WTC11 (cell line): ENCODE data around the gene C12orf43. TPM values are rescaled to one million over a fixed set of nuclear protein-coding genes. Genes with fewer than 3 reads are reported as not detected.

Source experiments
- ATAC-seq: fragments of 200-7000 bp; cut with Tn5 transposase; 2 replicates; pipeline ENCODE4 v1.10.0; 2021; ENCODE audit warnings: mild to moderate bottlenecking, moderate library complexity
- CTCF ChIA-PET: fragments of 300-600 bp; sonication (Branson Sonifier 250); formaldehyde crosslinking; loops from one replicate; lab custom pipeline; 2021; ENCODE audit warnings: antibody characterized with exemption; lab: Charles Lee
- POLR2A ChIA-PET: fragments of 350-600 bp; sonication (Branson Sonifier 250); formaldehyde crosslinking; loops from one replicate; lab custom pipeline; 2021; ENCODE audit warnings: antibody characterized with exemption; lab: Charles Lee
- DNase-seq: peaks from one replicate; pipeline ENCODE4 v3.0.0; 2021; ENCODE audit warnings: low spot score
- H3K27ac Mint-ChIP-seq: 2 replicates; pipeline ENCODE4 v1.8.0; 2021; ENCODE audit warnings: mixed read lengths
- H3K27me3 Mint-ChIP-seq: 2 replicates; pipeline ENCODE4 v1.8.0; 2021; ENCODE audit warnings: low read depth, mild to moderate bottlenecking, moderate library complexity, mixed read lengths
- H3K36me3 Mint-ChIP-seq: 2 replicates; pipeline ENCODE4 v1.8.0; 2021; ENCODE audit warnings: mixed read lengths
- H3K4me1 Mint-ChIP-seq: 2 replicates; pipeline ENCODE4 v1.8.0; 2022; ENCODE audit warnings: mixed read lengths
- H3K4me3 Mint-ChIP-seq: 2 replicates; pipeline ENCODE4 v1.8.0; 2021; ENCODE audit warnings: mild to moderate bottlenecking, moderate library complexity, mixed read lengths
- H3K9me3 Mint-ChIP-seq: 2 replicates; pipeline ENCODE4 v1.8.0; 2021; ENCODE audit warnings: mixed read lengths
- FOXJ3 ChIP-seq: sonication (generic); formaldehyde crosslinking; IDR thresholded peaks from 2 replicates; pipeline ENCODE4 v1.9.0; 2021; ENCODE audit warnings: missing genetic modification reagents, mild to moderate bottlenecking, borderline replicate concordance
- KAT7 ChIP-seq: sonication (generic); formaldehyde crosslinking; IDR thresholded peaks from 2 replicates; pipeline ENCODE4 v1.8.1; 2023; ENCODE audit warnings: missing genetic modification reagents, mild to moderate bottlenecking, borderline replicate concordance
- MYBL2 ChIP-seq: sonication (generic); formaldehyde crosslinking; IDR thresholded peaks from 2 replicates; pipeline ENCODE4 v1.8.1; 2023; ENCODE audit warnings: mild to moderate bottlenecking, moderate library complexity, missing genetic modification reagents
- NFATC4 ChIP-seq: fragments of 250-450 bp; sonication (Bioruptor Pico); IDR thresholded peaks from 2 replicates; pipeline ENCODE4 v1.9.0; 2021; ENCODE audit warnings: mild to moderate bottlenecking
- NFYB ChIP-seq: sonication (generic); formaldehyde crosslinking; conservative IDR thresholded peaks from 2 replicates; pipeline ENCODE4 v1.8.0; 2022; ENCODE audit warnings: low read depth, missing genetic modification reagents
- NR1H2 ChIP-seq: sonication (generic); formaldehyde crosslinking; IDR thresholded peaks from 2 replicates; pipeline ENCODE4 v1.9.0; 2021; ENCODE audit warnings: mild to moderate bottlenecking, moderate library complexity, missing genetic modification reagents
- NR2C2 ChIP-seq: sonication (generic); formaldehyde crosslinking; IDR thresholded peaks from 2 replicates; pipeline ENCODE4 v1.8.0; 2022; ENCODE audit warnings: mild to moderate bottlenecking, missing genetic modification reagents
- OVOL2 ChIP-seq: fragments of 250-450 bp; sonication (Bioruptor Pico); IDR thresholded peaks from 2 replicates; pipeline ENCODE4 v1.9.0; 2021; ENCODE audit warnings: mild to moderate bottlenecking, borderline replicate concordance
- ZBTB21 ChIP-seq: sonication (generic); formaldehyde crosslinking; IDR thresholded peaks from 2 replicates; pipeline ENCODE4 v1.8.1; 2023; ENCODE audit warnings: mild to moderate bottlenecking, missing genetic modification reagents, borderline replicate concordance
- ZNF317 ChIP-seq: sonication (generic); formaldehyde crosslinking; IDR thresholded peaks from 2 replicates; pipeline ENCODE4 v1.8.1; 2023; ENCODE audit warnings: low read depth, mild to moderate bottlenecking, moderate library complexity, missing genetic modification reagents, borderline replicate concordance
- total RNA-seq: library from RNA; stranded (reverse); gene quantifications from 3 replicates; pipeline ENCODE4 v1.2.3, GENCODE V29; 2021
- TF ChIP-seq, protein P1 (sequence below): sonication (generic); formaldehyde crosslinking; IDR thresholded peaks from 2 replicates; pipeline ENCODE4 v1.8.1; 2023; ENCODE audit warnings: mild to moderate bottlenecking, moderate library complexity, missing genetic modification reagents
- TF ChIP-seq, protein P2 (sequence below): sonication (generic); formaldehyde crosslinking; conservative IDR thresholded peaks from 2 replicates; pipeline ENCODE4 v1.8.1; 2022; ENCODE audit warnings: mild to moderate bottlenecking, missing genetic modification reagents
- TF ChIP-seq, protein P3 (sequence below): sonication (generic); formaldehyde crosslinking; IDR thresholded peaks from 2 replicates; pipeline ENCODE4 v1.8.0; 2023; ENCODE audit warnings: mild to moderate bottlenecking, missing genetic modification reagents
- TF ChIP-seq, protein P4 (sequence below): sonication (generic); formaldehyde crosslinking; IDR thresholded peaks from 2 replicates; pipeline ENCODE4 v1.8.1; 2022; ENCODE audit warnings: low read depth, mild to moderate bottlenecking, moderate library complexity, missing genetic modification reagents, borderline replicate concordance

Gene C12orf43
- total RNA-seq, 1 experiment from 2014 or later, result 20.7 TPM

DNA sequence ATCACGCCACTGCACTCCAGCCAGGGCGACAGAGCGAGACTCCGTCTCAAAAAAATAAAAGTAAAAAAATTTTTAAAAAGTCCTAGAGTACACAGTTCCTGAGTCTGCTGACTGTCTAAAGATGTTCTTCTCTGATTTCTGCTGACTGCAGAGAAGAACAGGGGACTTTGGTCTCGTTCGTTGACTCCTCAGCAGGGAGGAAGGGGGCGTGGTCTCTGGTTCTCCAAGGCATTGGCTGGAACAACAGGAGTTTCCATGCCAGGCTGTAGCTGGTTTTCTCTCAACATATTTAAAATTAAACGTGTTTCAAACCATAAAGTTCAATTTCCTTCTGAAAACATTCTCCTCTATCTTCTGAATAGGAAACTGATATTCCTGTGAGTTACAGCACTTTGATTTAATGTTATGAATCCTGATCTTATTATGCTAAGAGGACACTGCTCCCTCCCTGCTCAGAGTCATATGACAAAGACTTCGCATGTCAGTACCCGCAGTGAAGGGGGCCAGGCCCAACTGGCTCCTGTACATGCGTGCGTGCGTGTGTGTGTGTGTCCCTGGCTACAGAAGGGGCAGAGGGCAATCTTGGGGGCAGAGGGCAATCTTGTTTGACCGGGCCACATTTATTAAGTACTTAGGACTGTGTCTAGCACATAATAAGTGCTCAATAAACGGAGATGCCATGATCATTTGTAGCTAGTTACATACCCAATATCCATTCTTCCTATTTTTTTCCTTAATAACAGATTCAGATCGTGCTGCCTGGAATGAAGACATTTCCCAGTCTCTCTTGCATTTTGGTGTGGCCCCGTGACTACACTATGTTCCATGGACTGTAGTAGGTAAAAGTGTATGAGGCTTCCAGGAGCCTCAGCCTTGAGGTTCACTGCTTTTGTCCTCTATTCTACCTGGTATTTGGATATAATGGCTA, 54.4 kb downstream of the C12orf43 start (continued):
- TF ChIP-seq, protein P1, sequence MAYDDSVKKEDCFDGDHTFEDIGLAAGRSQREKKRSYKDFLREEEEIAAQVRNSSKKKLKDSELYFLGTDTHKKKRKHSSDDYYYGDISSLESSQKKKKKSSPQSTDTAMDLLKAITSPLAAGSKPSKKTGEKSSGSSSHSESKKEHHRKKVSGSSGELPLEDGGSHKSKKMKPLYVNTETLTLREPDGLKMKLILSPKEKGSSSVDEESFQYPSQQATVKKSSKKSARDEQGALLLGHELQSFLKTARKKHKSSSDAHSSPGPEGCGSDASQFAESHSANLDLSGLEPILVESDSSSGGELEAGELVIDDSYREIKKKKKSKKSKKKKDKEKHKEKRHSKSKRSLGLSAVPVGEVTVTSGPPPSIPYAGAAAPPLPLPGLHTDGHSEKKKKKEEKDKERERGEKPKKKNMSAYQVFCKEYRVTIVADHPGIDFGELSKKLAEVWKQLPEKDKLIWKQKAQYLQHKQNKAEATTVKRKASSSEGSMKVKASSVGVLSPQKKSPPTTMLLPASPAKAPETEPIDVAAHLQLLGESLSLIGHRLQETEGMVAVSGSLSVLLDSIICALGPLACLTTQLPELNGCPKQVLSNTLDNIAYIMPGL (CRISPR knock-in tag), result no peak
- no peak for TF ChIP-seq FOXJ3 (CRISPR knock-in tag)

DNA sequence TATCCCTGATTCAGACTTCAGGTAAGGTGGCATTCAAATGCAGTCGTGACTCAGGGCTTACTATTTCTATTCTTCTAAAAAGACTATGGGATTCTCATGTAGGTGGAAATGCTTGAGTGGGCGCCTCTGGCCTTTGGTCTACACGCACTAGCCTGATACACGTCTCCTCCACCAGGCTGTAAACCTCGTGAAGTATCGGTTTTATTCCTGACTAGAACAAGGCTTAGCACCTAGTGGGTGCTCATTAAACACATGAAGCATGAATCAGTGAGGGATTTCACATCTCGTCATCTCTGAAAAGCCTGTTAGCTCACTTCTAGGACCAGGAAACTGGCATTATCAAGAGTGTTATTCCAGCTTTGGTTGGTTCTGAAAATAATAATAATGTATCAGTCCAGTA, 55.6 kb downstream of the C12orf43 start:
- no peak for ATAC-seq
- Mint-ChIP-seq H3K27me3 (no peaks in the 10 kb centered on the region), H3K27ac (no peak overlapping the region)
- no peak for DNase-seq
- no peak for TF ChIP-seq KAT7 (CRISPR knock-in tag)
- TF ChIP-seq ZBTB21 (CRISPR knock-in tag), result no peak
- no peak for TF ChIP-seq NFATC4 (CRISPR knock-in tag)
- TF ChIP-seq ZNF317, result no peak
- TF ChIP-seq, protein P2, sequence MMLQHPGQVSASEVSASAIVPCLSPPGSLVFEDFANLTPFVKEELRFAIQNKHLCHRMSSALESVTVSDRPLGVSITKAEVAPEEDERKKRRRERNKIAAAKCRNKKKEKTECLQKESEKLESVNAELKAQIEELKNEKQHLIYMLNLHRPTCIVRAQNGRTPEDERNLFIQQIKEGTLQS (CRISPR knock-in tag), result no peak
- TF ChIP-seq NR2C2, result no peak
- TF ChIP-seq, protein P1 (CRISPR knock-in tag), result no peak
- TF ChIP-seq NFYB, result no peak
- TF ChIP-seq, protein P3, sequence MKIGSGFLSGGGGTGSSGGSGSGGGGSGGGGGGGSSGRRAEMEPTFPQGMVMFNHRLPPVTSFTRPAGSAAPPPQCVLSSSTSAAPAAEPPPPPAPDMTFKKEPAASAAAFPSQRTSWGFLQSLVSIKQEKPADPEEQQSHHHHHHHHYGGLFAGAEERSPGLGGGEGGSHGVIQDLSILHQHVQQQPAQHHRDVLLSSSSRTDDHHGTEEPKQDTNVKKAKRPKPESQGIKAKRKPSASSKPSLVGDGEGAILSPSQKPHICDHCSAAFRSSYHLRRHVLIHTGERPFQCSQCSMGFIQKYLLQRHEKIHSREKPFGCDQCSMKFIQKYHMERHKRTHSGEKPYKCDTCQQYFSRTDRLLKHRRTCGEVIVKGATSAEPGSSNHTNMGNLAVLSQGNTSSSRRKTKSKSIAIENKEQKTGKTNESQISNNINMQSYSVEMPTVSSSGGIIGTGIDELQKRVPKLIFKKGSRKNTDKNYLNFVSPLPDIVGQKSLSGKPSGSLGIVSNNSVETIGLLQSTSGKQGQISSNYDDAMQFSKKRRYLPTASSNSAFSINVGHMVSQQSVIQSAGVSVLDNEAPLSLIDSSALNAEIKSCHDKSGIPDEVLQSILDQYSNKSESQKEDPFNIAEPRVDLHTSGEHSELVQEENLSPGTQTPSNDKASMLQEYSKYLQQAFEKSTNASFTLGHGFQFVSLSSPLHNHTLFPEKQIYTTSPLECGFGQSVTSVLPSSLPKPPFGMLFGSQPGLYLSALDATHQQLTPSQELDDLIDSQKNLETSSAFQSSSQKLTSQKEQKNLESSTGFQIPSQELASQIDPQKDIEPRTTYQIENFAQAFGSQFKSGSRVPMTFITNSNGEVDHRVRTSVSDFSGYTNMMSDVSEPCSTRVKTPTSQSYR (CRISPR knock-in tag), result no peak
- TF ChIP-seq, protein P4, sequence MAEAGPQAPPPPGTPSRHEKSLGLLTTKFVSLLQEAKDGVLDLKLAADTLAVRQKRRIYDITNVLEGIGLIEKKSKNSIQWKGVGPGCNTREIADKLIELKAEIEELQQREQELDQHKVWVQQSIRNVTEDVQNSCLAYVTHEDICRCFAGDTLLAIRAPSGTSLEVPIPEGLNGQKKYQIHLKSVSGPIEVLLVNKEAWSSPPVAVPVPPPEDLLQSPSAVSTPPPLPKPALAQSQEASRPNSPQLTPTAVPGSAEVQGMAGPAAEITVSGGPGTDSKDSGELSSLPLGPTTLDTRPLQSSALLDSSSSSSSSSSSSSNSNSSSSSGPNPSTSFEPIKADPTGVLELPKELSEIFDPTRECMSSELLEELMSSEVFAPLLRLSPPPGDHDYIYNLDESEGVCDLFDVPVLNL (CRISPR knock-in tag), result no peak
- TF ChIP-seq MYBL2, result no peak
- no peak for TF ChIP-seq OVOL2 (CRISPR knock-in tag)
- TF ChIP-seq NR1H2 (CRISPR knock-in tag), result no peak
- TF ChIP-seq, all 79 proteins: peak for 0
- H3K4me1 Mint-ChIP-seq, result peaks cover 9% of the 10 kb centered on the region
- CTCF ChIA-PET, result interaction anchor here (1.4 kb wide), 1 partner anchor 44 kb away, joined by 4 read pairs; no protein-coding TSS in a partner anchor
- no peaks in the 10 kb centered on the region for H3K36me3 Mint-ChIP-seq
- POLR2A ChIA-PET, result no interaction called here
- H3K4me3 Mint-ChIP-seq, result no peak overlapping the region
- H3K9me3 Mint-ChIP-seq, result no peaks in the 10 kb centered on the region
